Liver (tissue), 9 donors: Measurements from ENCODE around the gene ADIRF. TPM values are rescaled to one million over a fixed set of nuclear protein-coding genes. Genes with fewer than 3 reads are reported as not detected.
"Not testable (repeated sequence)": the region's sequence is repeated elsewhere in the genome, so short reads cannot be mapped to it uniquely, and the experiment has no call there.

Experiments
- DNase-seq: peaks from one replicate; pipeline ENCODE4 v3.0.0-alpha.2; 2017; ENCODE audit warnings: low spot score
- H3K27ac ChIP-seq, 2 donors: one replicate each; pipeline ENCODE4 v1.7.0; 2013; ENCODE audit warnings: inconsistent platforms in 2 of 2, low read length in 2 of 2, control low read depth in 1 of 2, low read depth in 1 of 2, mild to moderate bottlenecking in 1 of 2
- H3K27me3 ChIP-seq, 4 donors: one replicate each; pipeline versions ENCODE4 v1.6.1 to v1.7.0; 2013; ENCODE audit warnings: low read length in 3 of 4, inconsistent platforms in 1 of 4, mild to moderate bottlenecking in 1 of 4, moderate library complexity in 1 of 4; ENCODE audit not compliant: control insufficient read depth in 4 of 4, insufficient read depth in 4 of 4
- H3K36me3 ChIP-seq, 4 donors: one replicate each; pipeline versions ENCODE4 v1.6.1 to v1.7.0; 2013; ENCODE audit warnings: low read length in 3 of 4, mild to moderate bottlenecking in 3 of 4, low read depth in 1 of 4, moderate library complexity in 1 of 4; ENCODE audit not compliant: control insufficient read depth in 4 of 4, insufficient read depth in 3 of 4
- H3K4me1 ChIP-seq, 4 donors: one replicate each; pipeline versions ENCODE4 v1.6.1 to v1.7.0; 2013; ENCODE audit warnings: low read length in 3 of 4, mild to moderate bottlenecking in 3 of 4, moderate library complexity in 1 of 4; ENCODE audit not compliant: control insufficient read depth in 4 of 4, insufficient read depth in 4 of 4
- H3K4me3 ChIP-seq, 3 donors: one replicate each; pipeline versions ENCODE4 v1.6.1 to v1.7.0; 2013; ENCODE audit warnings: low read length in 3 of 3, control low read depth in 1 of 3, low read depth in 1 of 3, mild to moderate bottlenecking in 1 of 3
- H3K9ac ChIP-seq, 2 donors: one replicate each; pipeline ENCODE4 v1.7.0; 2013; ENCODE audit warnings: low read length in 2 of 2, mild to moderate bottlenecking in 2 of 2, moderate library complexity in 2 of 2, control low read depth in 1 of 2, low read depth in 1 of 2
- H3K9me3 ChIP-seq, 4 donors: one replicate each; pipeline versions ENCODE4 v1.6.1 to v1.7.0; 2013; ENCODE audit warnings: low read length in 3 of 4; ENCODE audit not compliant: control insufficient read depth in 4 of 4
- WGBS: extraction: QIAGEN DNeasy Blood & Tissue Kit; methylation state at CpG from one replicate; pipeline ENCODE4 v1.1.7; 2013; 5-methylcytosine and 5-hydroxymethylcytosine counted together
- polyA plus RNA-seq, 2 donors: library from polyadenylated mRNA; stranded (reverse) in 1 of 2; unstranded in 1 of 2; fragments of 200-250 nt in 1 of 2; fragments of >200 nt in 1 of 2; fragmentation: Nextera tagmentation in 1 of 2; extraction: Ambion mirVana in 1 of 2; gene quantifications; one replicate each; pipeline versions ENCODE4 v1.2.1 to v1.2.3, GENCODE V29; 2013 to 2015
- total RNA-seq, 2 donors: library from RNA; depleted of rRNA; stranded (reverse); fragments of >200 nt; gene quantifications; one replicate each; pipeline ENCODE4 v1.2.3, GENCODE V29; 2014
- donor health status: healthy.
- donor health status: healthy.
- donor health status: healthy.
- donor health status: healthy.
- donor health status: healthy.

ADIRF gene
- total and polyA plus RNA-seq, 4 donors = 0.61 to 96.3 (median 35.8) TPM

DNA sequence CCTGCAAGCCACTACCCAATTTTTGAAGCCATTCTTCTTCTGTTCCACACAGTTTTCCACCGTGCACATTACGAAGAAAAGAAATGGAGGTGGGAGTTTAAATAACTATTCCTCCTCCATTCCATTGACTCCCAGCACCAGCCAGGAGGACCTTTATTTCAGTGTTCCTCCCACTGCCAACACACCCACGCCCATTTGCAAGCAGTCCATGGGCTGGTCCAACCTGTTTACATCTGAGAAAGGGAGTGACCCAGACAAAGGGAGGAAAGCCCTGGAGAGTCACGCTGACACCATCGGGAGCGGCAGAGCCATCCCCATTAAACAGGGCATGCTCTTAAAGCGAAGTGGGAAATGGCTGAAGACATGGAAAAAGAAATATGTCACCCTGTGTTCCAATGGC, 40.0 kb downstream of the ADIRF start:
- H3K9ac ChIP-seq, DNase-seq, H3K4me1 ChIP-seq, H3K4me3 ChIP-seq, H3K9me3 ChIP-seq, H3K36me3 ChIP-seq, H3K27me3 ChIP-seq, H3K27ac ChIP-seq: not testable (repeated sequence)
- WGBS = 90% methylated on average over 7 of the region's 7 CpGs

DNA sequence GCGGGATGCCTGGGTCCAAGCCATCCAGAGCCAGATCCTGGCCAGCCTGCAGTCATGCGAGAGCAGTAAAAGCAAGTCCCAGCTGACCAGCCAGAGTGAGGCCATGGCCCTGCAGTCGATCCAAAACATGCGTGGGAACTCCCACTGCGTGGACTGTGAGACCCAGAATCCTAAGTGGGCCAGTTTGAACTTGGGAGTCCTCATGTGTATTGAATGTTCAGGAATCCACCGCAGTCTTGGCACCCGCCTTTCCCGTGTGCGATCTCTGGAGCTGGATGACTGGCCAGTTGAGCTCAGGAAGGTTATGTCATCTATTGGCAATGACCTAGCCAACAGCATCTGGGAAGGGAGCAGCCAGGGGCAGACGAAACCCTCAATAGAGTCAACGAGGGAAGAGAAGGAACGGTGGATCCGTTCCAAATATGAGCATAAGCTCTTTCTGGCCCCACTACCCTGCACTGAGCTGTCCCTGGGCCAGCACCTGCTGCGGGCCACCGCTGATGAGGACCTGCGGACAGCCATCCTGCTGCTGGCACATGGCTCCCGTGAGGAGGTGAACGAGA, 40.9 kb downstream of the ADIRF start:
- H3K36me3 ChIP-seq, H3K9ac ChIP-seq, H3K9me3 ChIP-seq, H3K27ac ChIP-seq, H3K4me1 ChIP-seq, DNase-seq, H3K4me3 ChIP-seq, H3K27me3 ChIP-seq: not testable (repeated sequence)
- 95% methylated on average over 18 of the region's 18 CpGs for WGBS

DNA sequence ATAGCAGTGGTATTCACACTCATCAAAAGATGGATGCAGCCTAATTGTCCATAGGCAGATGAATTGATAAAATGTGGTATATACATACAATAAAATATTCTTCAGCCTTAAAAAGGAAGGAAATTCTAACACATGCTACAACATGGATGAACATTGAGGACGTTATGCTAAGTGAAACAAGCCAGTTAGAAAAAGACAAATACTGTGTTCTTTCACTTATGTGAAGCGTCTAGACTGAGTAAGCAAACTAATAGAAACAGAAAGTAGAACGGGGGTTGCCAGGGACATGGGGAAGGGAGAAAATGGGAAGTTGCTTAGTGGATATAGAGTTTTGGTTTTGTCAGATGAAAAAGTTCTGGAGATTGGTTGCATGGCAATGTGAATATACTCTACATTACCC, 45.2 kb downstream of the ADIRF start:
- H3K9me3 ChIP-seq, DNase-seq, H3K4me1 ChIP-seq, H3K36me3 ChIP-seq, H3K9ac ChIP-seq, H3K27me3 ChIP-seq, H3K27ac ChIP-seq, H3K4me3 ChIP-seq: not testable (repeated sequence)
- 48% methylated on average over 3 of the region's 3 CpGs for WGBS

DNA sequence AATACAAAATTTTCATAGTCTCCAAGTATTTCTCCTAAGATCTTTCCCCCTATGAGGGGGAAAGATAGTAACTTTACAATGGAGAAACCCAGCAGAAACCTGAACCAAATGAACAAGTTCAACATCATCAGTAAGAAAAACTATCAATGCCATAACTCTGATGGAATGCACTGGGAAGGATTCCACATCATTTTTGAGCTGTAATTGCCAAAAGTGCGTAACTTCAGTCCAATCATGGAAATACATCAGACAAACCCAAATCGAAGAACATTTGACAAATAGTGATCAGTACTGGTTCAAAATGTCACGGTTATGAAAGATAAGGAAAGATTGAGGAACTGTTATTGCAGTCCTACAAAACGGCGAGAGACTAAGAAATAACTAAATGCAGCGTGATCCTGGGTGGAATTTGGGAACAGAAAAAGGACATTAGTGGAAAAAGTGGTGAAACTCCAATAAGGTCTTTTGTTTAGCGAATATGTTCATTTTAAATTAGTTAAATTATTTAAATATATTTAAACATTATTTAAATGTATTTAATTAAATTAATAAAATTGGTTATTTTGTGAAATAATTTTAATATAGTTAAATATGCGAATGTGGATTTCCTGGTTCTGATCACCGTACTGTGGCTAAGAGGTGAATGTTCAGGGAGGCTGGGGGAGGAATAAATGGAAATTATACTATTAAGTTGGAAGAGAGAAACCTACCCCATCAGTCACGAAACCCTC, 46.9 kb downstream of the ADIRF start:
- H3K27ac ChIP-seq, H3K27me3 ChIP-seq, H3K9me3 ChIP-seq, H3K36me3 ChIP-seq, H3K4me3 ChIP-seq, H3K9ac ChIP-seq, H3K4me1 ChIP-seq, DNase-seq: not testable (repeated sequence)
- 93% methylated on average over 9 of the region's 10 CpGs for WGBS

DNA sequence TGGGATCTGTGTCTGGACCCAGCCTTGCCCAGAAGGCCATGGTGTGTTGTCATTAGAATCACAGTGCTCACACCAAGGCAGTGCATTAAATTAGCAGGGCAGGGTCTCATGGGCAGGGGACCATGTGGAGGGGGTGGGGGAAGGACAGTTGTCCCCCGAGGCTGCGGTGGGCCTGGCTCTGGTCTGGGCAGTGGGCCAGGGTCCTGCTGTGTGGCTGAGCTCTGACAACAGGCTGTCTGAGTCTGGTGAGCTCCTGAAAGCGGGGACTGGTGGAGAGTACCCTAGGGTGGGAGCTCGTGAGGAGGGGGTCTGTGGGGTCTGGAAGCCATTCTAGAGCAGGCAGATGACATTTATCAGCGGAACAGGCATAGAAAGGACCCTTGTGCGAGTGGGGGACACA, 49.8 kb downstream of the ADIRF start:
- H3K4me3 ChIP-seq, H3K36me3 ChIP-seq, H3K27me3 ChIP-seq, H3K4me1 ChIP-seq, H3K27ac ChIP-seq, H3K9ac ChIP-seq, DNase-seq, H3K9me3 ChIP-seq: not testable (repeated sequence)
- 89% methylated on average over 6 of the region's 6 CpGs for WGBS

DNA sequence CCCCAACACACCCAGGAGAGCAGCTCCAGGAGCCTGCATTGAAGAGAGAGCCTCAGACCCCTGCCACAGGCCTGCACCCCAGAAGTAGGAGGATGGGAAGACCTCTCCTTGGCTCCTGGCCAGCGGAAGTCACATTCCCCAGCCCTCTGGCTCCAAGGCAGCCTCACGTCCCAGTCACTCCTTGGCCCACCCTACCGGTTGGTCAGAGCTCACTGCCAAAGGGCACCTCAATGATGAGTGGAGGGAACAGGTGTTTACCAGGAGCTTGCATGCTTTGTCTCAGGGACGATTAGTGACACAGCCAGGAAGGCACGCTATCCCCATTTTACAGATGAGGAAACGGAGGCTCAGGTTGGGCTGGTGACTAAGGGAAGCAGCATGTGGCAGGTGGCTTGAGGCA, 50.8 kb downstream of the ADIRF start:
- H3K27ac ChIP-seq, H3K9ac ChIP-seq, H3K4me3 ChIP-seq, DNase-seq, H3K9me3 ChIP-seq, H3K27me3 ChIP-seq, H3K36me3 ChIP-seq, H3K4me1 ChIP-seq: not testable (repeated sequence)
- 95% methylated on average over 6 of the region's 6 CpGs for WGBS

DNA sequence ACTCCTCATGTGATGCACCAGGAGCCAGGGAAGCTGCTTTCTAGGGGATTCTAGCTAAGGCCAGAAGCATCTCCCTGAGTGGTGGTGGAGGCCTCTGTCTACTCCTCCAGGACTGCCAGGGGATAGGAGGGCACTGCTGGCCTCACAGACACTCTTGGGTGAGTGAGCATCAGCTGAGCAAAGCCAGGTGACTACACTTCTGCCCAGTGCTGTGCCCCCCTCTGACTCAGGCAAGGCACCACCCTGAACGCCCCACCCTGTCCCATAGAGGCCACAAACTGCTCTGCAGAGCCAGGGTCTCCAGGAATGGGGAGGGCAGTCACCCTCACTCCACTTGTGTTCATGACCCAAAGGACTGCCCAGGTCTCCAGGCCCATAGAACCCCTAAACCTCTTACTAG, 51.2 kb downstream of the ADIRF start:
- DNase-seq, H3K9ac ChIP-seq, H3K27ac ChIP-seq, H3K4me1 ChIP-seq, H3K4me3 ChIP-seq, H3K27me3 ChIP-seq, H3K36me3 ChIP-seq, H3K9me3 ChIP-seq: not testable (repeated sequence)
- WGBS = 95% methylated on average over 1 of the region's 1 CpG

DNA sequence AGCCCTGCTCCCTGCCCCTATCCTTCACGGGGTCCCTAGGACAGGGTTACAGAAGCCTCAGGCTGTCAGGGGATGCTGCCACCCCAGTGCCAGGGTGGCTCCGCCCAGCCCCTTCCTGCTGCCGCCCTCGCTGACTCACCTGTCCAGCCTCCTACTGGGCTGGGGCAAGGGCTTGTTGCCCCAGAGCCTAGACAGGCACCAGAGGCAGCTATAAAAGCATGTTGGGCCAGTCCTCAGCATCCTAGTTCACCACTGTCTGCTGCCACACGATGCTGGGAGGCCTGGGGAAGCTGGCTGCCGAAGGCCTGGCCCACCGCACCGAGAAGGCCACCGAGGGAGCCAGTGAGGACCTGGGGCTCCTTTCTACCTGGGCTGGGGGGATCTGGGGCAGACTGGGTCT, 51.8 kb downstream of the ADIRF start, which contains the start of gene FAM25A:
TSS of gene FAM25A (plus strand) at position 239 of the 400 bp plus-strand sequence. CDS start at position 270, 31 bp downstream.
- WGBS = 94% methylated on average over 9 of the region's 9 CpGs
- not testable (repeated sequence) for H3K27me3 ChIP-seq, H3K9me3 ChIP-seq, H3K27ac ChIP-seq, H3K9ac ChIP-seq, H3K4me3 ChIP-seq, DNase-seq, H3K4me1 ChIP-seq, H3K36me3 ChIP-seq
